GM03348 (cell line): ENCODE data around the gene NEDD8.
A peak's percentile ranks its signal among the peaks of the same experiment; 100 is the strongest.

Source experiments
- DNase-seq: peaks from one replicate; pipeline ENCODE4 v3.0.0; 2012; ENCODE audit warnings: low spot score

NEDD8 gene

DNA sequence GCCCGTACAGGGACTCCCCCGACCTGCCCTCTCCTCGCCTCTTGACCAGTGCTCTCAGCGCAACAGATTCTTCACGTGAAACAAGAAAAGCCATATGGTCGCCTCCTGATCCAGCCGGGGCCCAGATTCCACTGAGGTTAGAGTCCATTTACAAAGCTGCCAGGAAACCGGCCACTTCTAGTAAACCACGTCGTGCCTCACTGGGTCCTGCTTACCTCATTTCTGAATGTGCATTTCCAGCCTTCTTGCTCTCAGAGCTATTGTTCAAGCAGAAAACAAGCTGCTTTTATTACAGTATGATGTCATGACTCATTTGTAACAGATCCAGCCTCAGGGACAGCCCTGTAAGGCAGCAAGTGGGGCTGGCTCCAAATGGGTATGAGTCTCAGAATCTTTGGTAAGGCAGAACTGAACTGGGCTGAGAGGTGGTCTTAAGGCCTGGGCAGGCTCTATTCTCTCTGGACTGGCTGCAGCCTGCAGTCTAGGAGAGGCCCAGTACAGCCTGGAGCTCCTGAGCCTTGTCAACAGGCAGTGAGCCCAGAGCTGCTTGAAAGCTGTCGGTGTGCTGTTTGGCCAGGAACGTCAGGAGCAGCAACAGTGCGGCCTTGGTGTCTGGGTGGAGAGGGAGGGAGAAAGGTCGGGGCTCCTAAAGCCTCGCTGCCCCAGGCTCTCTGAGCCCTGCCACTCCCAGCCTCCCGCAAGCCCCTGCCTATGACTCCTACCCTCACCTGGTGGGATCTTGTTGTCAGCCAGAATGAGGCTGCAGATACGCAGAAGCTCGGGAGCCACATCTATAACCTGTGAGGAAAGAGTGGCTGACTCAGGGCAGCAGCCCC, 52.0 kb downstream of the NEDD8 start:
- DNase-seq: peak; percentile 65

DNA sequence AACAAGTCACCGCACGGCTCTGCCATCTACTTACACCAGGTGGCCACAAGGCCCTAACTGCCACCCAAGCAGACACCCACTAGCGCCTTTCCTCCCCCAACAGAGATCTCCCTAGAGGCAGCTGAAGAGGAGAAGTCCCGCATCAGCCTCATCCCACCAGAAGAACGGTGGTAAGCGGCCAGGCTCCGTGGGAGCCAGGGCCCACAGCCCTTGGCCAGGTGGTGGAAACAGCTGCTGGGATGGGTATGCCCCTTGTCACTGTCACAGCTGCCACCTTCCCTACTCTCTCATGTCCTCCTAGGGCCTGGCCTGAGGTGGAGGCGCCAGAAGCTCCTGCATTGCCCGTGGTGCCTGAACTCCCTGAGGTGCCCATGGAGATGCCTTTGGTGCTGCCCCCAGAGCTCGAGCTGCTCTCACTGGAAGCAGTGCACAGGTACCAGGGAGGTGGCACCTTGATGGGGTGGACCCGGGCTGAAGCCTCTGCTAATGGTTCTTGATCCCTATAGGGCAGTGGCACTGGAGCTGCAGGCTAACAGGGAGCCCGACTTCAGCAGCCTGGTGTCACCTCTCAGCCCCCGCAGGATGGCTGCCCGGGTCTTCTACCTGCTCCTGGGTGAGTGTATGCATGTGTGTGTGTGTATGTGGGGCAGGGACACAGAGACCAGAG, 52.7 kb downstream of the NEDD8 start:
- no peak for DNase-seq

DNA sequence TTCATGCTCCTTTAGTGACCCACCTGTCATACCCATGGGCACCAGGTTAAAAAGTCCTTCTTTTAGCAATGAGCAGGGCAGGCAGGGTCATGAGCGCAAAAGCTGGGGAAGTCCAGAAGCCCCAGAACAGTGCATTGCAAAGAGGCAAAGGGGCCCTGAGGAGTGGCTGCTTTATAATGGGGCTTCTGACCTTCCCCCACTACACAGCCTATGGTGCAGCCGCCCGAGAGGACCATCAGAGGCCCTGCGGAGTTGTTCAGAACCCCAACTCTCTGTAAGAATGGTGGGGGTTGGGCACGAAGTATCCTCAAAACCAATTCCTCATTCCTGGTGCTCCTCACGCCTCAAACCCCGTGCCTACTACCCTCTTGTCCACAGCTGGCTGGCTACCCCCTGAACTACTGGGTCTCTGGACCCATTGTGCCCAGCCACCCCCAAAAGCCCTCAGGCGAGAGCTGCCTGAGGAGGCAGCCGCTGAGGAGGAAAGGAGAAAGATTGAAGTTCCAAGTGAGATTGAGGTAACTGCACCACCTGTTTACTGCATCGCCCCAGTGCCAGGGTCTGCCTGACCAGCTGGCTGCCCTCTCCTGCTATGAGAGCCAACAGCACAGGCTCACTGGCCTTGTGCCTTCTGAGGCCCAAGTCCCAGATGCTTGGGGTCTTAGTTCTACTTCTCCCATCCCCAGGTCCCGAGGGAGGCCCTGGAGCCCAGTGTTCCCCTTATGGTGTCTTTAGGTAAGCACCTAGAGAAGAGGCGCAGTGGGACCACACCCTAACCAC, 53.6 kb downstream of the NEDD8 start:
- DNase-seq: no peak

DNA sequence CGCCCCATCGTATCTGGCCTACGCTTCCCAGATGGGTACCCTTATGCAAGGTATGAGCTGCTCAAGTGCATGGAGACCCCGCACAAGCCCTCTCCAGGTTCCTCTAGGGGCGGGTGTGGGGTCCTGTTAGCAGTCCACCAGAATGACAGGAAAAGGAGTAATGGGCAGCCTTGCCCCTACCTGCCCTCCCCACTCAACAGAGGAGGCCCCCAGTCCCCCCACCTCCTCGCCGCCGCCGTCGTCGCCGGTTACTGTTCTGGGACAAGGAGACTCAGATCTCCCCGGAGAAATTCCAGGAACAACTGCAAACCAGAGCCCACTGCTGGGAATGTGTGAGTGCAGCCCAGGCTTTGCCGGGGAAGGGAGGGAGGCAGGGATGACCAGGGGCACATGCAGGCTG, 54.3 kb downstream of the NEDD8 start:
- DNase-seq: no peak

DNA sequence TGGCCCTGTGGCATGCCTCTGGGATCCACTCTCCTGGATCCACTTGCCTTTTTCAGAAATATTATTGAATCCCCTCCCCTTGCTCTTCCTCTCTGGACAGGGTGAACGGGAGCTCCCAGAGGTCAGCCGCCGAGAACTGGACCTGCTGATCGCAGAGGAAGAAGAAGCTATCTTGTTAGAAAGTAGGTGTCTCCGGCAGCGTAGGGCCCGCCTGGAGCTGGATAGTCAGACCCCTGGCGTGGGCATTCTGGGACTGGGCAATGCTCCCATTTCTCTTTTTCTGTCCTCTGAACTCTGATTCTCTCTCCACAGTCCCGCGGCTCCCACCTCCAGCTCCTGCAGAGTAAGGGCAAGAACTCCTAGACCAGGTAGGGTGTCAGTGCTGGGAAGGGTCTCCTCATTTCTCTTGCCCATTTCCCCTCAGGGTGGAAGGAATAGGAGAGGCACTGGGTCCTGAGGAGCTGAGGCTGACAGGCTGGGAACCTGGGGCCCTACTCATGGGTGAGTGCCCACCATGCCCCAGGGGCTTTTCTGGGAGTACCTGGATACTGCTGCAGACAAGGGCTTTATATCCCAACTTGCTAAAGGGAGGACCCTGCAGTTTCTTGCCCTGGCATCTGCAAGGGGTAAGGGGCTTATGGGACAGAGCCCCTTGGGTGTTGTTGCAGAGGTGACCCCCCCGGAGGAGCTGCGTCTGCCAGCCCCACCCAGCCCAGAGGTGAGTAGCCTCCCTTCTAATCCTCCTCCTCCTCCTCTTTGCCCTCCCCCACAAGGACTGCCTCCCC, 54.9 kb downstream of the NEDD8 start:
- DNase-seq: no peak

DNA sequence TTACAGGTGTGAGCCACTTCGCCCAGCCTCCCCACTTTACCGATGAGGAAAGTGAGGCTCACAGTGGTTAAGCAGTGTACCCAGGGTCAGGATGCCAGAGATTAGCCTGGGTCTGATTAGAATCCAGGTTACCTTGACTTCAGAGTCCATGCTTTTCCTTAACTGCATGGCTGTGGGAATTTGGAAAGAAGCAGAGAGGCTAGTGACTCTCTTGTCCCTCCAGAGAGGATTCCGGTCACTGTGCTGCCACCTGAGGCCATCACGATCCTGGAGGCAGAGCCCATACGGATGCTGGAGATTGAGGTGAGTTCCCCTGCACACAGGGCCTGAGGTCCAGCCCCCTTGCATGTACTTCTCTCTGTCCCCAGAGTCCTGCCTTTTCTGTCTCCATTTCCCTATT, 55.6 kb downstream of the NEDD8 start:
- no peak for DNase-seq

DNA sequence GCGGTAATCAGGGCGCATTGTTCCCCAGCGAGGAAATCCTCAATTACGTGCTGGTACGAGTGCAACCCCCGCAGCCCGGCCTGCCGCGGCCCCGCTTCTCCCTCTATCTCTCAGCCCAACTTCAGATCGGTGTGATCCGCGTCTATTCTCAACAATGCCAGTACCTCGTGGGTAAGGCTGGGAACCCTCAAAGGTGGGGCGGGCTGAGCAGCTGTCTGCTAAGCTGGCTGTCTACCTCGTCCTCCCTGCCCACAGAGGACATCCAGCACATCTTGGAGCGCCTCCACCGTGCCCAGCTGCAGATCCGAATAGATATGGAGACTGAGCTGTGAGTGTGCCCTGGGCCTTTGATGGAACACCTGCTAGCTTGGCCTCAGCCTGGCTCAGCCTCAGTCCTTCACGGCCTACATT, 59.3 kb downstream of the NEDD8 start:
- DNase-seq: no peak

DNA sequence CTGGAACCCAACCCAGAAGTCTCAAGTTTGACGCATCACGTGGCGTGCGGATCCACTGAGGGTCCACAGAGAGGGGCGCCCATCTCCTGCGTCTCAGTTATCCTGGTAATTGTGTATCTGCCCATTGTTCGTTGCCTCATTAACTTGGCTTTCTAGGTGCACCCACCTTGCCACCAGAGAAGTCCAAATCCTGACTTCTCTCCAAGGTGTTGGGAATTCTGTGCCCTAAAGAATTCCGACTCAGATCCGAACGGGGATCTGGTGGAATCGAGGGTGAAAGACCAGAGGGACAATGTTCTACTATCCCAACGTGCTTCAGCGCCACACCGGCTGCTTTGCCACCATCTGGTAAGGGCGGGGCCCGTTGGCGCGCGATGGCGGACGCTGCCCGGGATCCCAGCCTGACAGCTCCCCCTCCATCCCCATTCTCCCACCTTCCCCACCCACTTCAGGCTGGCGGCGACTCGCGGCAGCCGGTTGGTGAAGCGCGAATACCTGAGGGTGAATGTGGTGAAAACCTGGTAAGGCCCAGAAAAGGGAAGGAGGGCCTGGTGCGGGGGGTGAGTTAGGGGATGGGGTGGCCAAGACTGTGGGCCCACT, 59.8 kb downstream of the NEDD8 start:
- DNase-seq: no peak

DNA sequence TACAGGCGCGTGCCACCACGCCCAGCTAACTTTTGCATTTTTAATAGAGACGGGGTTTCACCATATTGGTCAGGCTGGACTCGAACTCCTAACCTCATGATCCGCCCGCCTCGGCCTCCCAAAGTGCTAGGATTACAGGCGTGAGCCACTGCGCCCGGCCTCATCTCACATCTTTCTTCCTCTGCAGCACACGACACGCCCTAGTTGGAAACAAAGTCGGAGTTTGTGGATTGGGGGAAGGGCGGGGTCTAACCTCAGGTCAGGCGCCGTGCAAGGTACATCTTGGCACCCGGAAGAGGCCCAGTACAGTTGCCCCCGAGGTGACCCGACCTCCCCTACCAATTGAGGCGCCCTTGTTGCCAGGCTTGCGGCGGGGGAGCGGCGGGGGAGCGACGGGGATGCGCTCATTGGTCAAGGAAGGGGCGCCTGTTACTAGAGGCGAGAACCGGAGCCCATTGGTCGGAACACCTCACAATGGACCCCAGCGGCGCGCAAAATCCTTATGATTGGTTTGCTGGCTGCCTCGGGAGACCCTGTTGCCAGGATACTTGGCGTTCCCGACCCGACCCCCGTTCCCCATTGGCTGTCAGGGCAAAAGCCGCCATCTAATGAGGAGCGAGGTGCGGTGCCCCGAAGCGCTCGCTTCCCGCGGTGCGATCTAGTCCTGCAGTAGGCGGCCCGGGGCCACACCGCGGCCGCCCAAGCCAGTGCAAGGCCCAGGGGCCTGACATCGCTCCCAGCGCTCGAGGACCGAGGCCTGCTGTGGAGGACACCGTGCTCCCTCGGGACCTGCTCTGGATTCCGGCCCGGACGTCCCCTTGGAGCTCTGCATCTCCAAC, 60.5 kb downstream of the NEDD8 start, which contains the start of gene REC8:
REC8 (plus strand) TSS at position 659 of the 839 bp plus-strand sequence. CDS start 473 bp downstream, outside the sequence.
- no peak for DNase-seq

DNA sequence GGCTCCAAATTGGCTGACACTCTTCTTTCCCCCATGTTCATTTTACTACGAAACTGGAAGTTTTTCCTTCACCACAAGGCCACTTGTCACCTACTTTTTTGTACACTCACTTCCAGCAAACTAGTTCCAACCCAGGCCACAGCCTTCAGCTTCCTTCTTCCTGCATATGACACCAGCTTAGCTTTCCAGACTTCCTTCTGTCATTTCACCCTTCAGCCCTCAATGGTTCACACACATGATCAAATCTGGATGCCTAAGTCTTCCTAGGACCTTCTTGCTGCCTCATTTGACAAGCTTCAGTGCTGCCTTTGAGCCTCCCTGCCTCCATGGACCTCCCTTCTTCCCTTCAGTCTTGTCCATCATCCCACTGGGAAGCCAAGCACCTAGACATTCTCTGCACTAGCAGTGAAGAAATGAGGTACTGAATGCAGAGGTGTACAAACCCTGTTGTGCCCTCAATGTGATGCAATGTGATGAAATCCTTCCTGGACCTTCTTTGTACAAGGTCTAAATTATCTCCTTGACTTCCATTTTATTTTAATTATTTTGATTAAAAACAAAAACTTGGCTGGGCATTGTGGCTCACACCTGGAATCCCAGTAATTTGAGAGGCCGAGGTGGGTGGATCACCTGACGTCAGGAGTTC, 64.6 kb downstream of the NEDD8 start:
- no peak for DNase-seq
